Suprapubic skin (tissue), 4 donors: ENCODE measurements around the gene LRFN4.

Source experiments
- CTCF ChIP-seq, 2 donors: fragments of 200-600 bp in 1 of 2; fragments of 450-650 bp in 1 of 2; sonication (generic) in 1 of 2; IDR thresholded peaks; one replicate each; pipeline ENCODE4 v1.5.1; 2016 to 2019; ENCODE audit warnings: antibody characterized with exemption in 2 of 2, mild to moderate bottlenecking in 1 of 2, moderate library complexity in 1 of 2
- EP300 ChIP-seq: sonication (generic); formaldehyde crosslinking; IDR thresholded peaks from one replicate; pipeline ENCODE4 v1.6.1; 2017; ENCODE audit warnings: antibody characterized with exemption
- POLR2A ChIP-seq, 2 donors: fragments of 450-650 bp; IDR thresholded peaks; one replicate each; pipeline ENCODE4 v1.6.1; 2017; ENCODE audit warnings: antibody characterized with exemption in 2 of 2, mild to moderate bottlenecking in 2 of 2, moderate library complexity in 2 of 2
- POLR2AphosphoS5 ChIP-seq, 3 donors: sonication (generic); formaldehyde crosslinking; IDR thresholded peaks; one replicate each; pipeline ENCODE4 v1.6.1; 2017; ENCODE audit warnings: antibody characterized with exemption in 3 of 3

- TF ChIP-seq CTCF (IDR thresholded peaks at IDR 0.05) (no peak), POLR2A (IDR thresholded peaks at IDR 0.05) (no peak), EP300 (no peak), POLR2AphosphoS5 (IDR thresholded peaks at IDR 0.05) (no peak)
These were observed 24.6 kb downstream of the LRFN4 start for GRCh38 chr11:66881451-66881835.
